SU-DHL-6 (cell line): ENCODE results near the gene HDAC7.
A peak's percentile ranks its signal among the peaks of the same experiment; 100 is the strongest.

Experiments
- H2AFZ ChIP-seq: fragments of 200-600 bp; sonication (generic); 2 replicates; pipeline ENCODE4 v1.6.1; 2014; ENCODE audit warnings: low read depth, mild to moderate bottlenecking, moderate library complexity, mixed read lengths, antibody characterized with exemption, low read length; ENCODE audit not compliant: severe bottlenecking
- H3F3A ChIP-seq: fragments of 200-600 bp; shearing (Covaris generic); 2 replicates; pipeline ENCODE4 v1.6.0; 2016; ENCODE audit warnings: antibody characterized with exemption, mild to moderate bottlenecking; ENCODE audit not compliant: insufficient read depth
- H3K27ac ChIP-seq: fragments of 200-600 bp; sonication (generic); 2 replicates; pipeline ENCODE4 v1.5.1; 2016; ENCODE audit warnings: low read depth, mild to moderate bottlenecking, low read length, moderate library complexity, mixed read lengths
- H3K27me3 ChIP-seq: fragments of 200-600 bp; sonication (generic), shearing (Covaris generic); 2 replicates; pipeline ENCODE4 v1.6.0; 2014; ENCODE audit warnings: mild to moderate bottlenecking, low read length
- H3K36me3 ChIP-seq: fragments of 200-600 bp; sonication (generic); 2 replicates; pipeline ENCODE4 v1.6.1; 2014; ENCODE audit warnings: mild to moderate bottlenecking, low read length, mixed read lengths
- H3K4me2 ChIP-seq: fragments of 300-600, 200-600 bp; shearing (Covaris generic), sonication (generic); 2 replicates; pipeline ENCODE4 v1.6.0; 2014; ENCODE audit warnings: low read length, low read depth, mild to moderate bottlenecking; ENCODE audit not compliant: poor library complexity, severe bottlenecking
- H3K4me3 ChIP-seq: fragments of 200-600 bp; sonication (generic); 2 replicates; pipeline ENCODE4 v1.5.1; 2014; ENCODE audit warnings: antibody characterized with exemption, low read length, mild to moderate bottlenecking, mixed read lengths; ENCODE audit not compliant: insufficient read depth, poor library complexity, severe bottlenecking
- H3K79me2 ChIP-seq: fragments of 200-600 bp; sonication (generic); 2 replicates; pipeline ENCODE4 v1.6.1; 2014; ENCODE audit warnings: mild to moderate bottlenecking, low read length, moderate library complexity; ENCODE audit not compliant: insufficient read depth
- H3K9ac ChIP-seq: fragments of 200-600 bp; sonication (generic); 2 replicates; pipeline ENCODE4 v1.7.0; 2014; ENCODE audit warnings: mild to moderate bottlenecking, low read length
- H3K9me2 ChIP-seq: fragments of 200-600 bp; sonication (generic); replicated peaks from 2 replicates; pipeline ENCODE4 v1.6.1; 2014; ENCODE audit warnings: low read length; ENCODE audit not compliant: insufficient read depth
- H3K9me3 ChIP-seq: fragments of 200-600 bp; sonication (generic); 2 replicates; pipeline ENCODE4 v1.6.1; 2014; ENCODE audit warnings: low read length, mixed read lengths; ENCODE audit not compliant: insufficient read depth
- H4K20me1 ChIP-seq: fragments of 200-600 bp; sonication (generic); 2 replicates; pipeline ENCODE4 v1.6.1; 2014; ENCODE audit warnings: low read depth, mild to moderate bottlenecking, antibody characterized with exemption, low read length, moderate library complexity, mixed read lengths
- EZH2phosphoT487 ChIP-seq: fragments of 200-600 bp; sonication (generic), shearing (Covaris generic); conservative IDR thresholded peaks from 2 replicates; pipeline ENCODE4 v1.6.1; 2018; ENCODE audit warnings: mild to moderate bottlenecking, antibody characterized with exemption, low read length, moderate library complexity, mixed read lengths
- TF ChIP-seq, protein P1 (sequence below): fragments of 200-600 bp; sonication (generic); IDR thresholded peaks from one replicate; pipeline ENCODE4 v1.5.1; 2017; ENCODE audit warnings: antibody characterized with exemption, mild to moderate bottlenecking, low read length, moderate library complexity; ENCODE audit not compliant: insufficient read depth, poor library complexity, severe bottlenecking

Gene HDAC7

DNA sequence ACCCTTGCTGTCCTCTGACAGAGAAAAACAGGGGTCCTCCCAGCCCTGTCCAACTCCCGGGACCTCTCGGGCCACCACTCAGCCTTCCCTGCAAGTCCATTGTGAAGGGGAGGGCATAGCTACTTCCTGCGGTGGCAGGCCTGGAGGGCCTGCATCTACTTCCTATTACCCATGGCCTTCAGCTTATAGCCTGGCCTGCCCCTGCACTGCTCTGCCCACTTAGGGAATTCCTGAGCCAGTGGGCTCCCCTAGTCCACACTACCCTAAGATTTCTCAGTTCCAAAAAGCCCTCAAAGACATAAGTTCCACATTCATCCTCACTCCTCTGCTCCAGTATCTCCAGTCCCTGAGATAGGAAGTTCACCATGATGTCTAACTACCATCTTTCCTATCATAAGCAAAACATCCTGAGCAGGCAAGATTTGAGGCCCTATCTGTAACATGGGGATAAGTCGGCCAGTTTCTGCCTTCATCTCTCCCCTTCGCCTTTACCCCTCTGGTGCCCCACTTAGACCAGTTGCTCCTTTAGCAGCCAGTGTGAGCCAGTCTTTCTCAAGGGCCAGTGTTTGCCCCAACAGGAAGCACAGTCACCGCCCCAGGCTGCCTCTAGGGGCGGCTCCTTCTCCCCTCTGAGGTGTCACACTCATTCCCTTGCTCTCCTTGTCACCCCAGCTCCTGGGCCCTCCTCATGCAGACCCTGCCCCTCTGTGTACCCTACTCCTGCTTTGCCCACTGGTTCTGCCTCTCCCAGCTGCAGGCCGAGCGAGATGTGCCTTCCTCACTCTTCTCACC, 10.9 kb downstream of the HDAC7 start:
- Histone ChIP-seq H3K9me3 (no peaks in the 10 kb centered on the region), H3K9ac (peak overlapping the region; percentile 19; the same call in 1 of the 2 replicates), H2AFZ (no peak overlapping the region), H4K20me1 (no peaks in the 10 kb centered on the region; the same call in 1 of the 2 replicates), H3F3A (peaks cover 42% of the 10 kb centered on the region), H3K27ac (peak overlapping the region; percentile 52), H3K9me2 (no peaks in the 10 kb centered on the region), H3K4me2 (peak overlapping the region; percentile 84), H3K79me2 (peaks cover 38% of the 10 kb centered on the region), H3K4me3 (no peak overlapping the region), H3K36me3 (no peaks in the 10 kb centered on the region), H3K27me3 (no peaks in the 10 kb centered on the region)
- no peak for TF ChIP-seq EZH2phosphoT487
- TF ChIP-seq, protein P1, sequence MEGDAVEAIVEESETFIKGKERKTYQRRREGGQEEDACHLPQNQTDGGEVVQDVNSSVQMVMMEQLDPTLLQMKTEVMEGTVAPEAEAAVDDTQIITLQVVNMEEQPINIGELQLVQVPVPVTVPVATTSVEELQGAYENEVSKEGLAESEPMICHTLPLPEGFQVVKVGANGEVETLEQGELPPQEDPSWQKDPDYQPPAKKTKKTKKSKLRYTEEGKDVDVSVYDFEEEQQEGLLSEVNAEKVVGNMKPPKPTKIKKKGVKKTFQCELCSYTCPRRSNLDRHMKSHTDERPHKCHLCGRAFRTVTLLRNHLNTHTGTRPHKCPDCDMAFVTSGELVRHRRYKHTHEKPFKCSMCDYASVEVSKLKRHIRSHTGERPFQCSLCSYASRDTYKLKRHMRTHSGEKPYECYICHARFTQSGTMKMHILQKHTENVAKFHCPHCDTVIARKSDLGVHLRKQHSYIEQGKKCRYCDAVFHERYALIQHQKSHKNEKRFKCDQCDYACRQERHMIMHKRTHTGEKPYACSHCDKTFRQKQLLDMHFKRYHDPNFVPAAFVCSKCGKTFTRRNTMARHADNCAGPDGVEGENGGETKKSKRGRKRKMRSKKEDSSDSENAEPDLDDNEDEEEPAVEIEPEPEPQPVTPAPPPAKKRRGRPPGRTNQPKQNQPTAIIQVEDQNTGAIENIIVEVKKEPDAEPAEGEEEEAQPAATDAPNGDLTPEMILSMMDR: peak; percentile 16

DNA sequence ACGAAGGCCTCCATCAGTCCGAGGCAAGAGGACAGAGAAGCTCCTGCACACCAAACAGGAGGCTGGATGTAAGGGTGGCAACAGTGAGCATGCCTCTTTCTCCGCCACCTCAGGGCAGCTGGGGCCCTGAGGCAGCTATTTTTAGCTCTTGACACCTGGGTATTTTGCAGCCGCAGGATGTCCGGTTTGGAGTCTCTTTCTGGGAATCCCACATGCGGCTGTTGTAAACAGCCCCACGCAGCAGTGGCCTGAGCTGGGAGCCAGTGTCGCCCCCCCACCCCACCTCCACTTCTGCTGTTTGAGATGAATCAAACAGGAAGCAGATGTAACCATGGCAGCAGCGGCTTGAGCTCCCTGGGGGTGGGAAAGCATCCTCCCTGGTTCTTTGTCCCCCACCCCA, 11.7 kb downstream of the HDAC7 start:
- H3K27ac ChIP-seq: peak overlapping the region; percentile 52

GRCh38 chr12:47807338-47807737, 12.4 kb downstream of the HDAC7 start:
- H2AFZ ChIP-seq: no peak overlapping the region
- no peaks in the 10 kb centered on the region for H3K27me3 ChIP-seq
- TF ChIP-seq EZH2phosphoT487: no peak
- TF ChIP-seq, protein P1: no peak
- peak overlapping the region; percentile 52 for H3K27ac ChIP-seq
- no peaks in the 10 kb centered on the region; the same call in 1 of the 2 replicates for H4K20me1 ChIP-seq
- no peaks in the 10 kb centered on the region for H3K9me2 ChIP-seq
- peaks cover 33% of the 10 kb centered on the region for H3F3A ChIP-seq
- H3K36me3 ChIP-seq: no peaks in the 10 kb centered on the region
- H3K79me2 ChIP-seq: peaks cover 27% of the 10 kb centered on the region
- H3K4me3 ChIP-seq: no peak overlapping the region
- H3K9ac ChIP-seq: no peak overlapping the region
- no peak overlapping the region for H3K4me2 ChIP-seq
- no peaks in the 10 kb centered on the region for H3K9me3 ChIP-seq

More for the DNA sequence above, 11.7 kb downstream of the HDAC7 start:
- Histone ChIP-seq H3K9me2 (no peaks in the 10 kb centered on the region), H3F3A (peaks cover 38% of the 10 kb centered on the region), H3K4me2 (peak overlapping the region; percentile 84), H3K27me3 (no peaks in the 10 kb centered on the region), H4K20me1 (no peaks in the 10 kb centered on the region; the same call in 1 of the 2 replicates), H3K9ac (peak overlapping the region; percentile 19; the same call in 1 of the 2 replicates), H3K9me3 (no peaks in the 10 kb centered on the region), H3K36me3 (no peaks in the 10 kb centered on the region), H3K4me3 (no peak overlapping the region), H2AFZ (no peak overlapping the region), H3K79me2 (peaks cover 32% of the 10 kb centered on the region)
- TF ChIP-seq, protein P1: no peak
- no peak for TF ChIP-seq EZH2phosphoT487
